ENCODE results near the gene MKI67. TPM values are rescaled to one million over a fixed set of nuclear protein-coding genes. Genes with fewer than 3 reads are reported as not detected.
A peak's percentile ranks its signal among the peaks of the same experiment; 100 is the strongest.

The MKI67 gene
- total RNA-seq, 2 donors from 2014 or later, result 0.41 to 2.7 TPM

GRCh38 chr10:128071417-128071782 is 54.8 kb downstream of the MKI67 start:
- ATAC-seq (ENCODE audit: insufficient number of reproducible peaks, low FRiP score, low read depth) (no peak), DNase-seq (ENCODE audit: low spot score) (no peak)
- H3K4me1 ChIP-seq (ENCODE audit: control insufficient read depth in 1 of 2, low read depth in 2 of 2), result no peaks in the 10 kb centered on the region
- no peak for TF ChIP-seq CTCF (IDR thresholded peaks at IDR 0.05)
- H3K27me3 ChIP-seq (replicated peaks; ENCODE audit: insufficient read depth), result no peaks in the 10 kb centered on the region
- no peak overlapping the region for H3K4me3 ChIP-seq
- H3K36me3 ChIP-seq, result peaks cover 26% of the 10 kb centered on the region
- H3K9me3 ChIP-seq, result no peaks in the 10 kb centered on the region
- H3K27ac ChIP-seq, result no peak overlapping the region

DNA sequence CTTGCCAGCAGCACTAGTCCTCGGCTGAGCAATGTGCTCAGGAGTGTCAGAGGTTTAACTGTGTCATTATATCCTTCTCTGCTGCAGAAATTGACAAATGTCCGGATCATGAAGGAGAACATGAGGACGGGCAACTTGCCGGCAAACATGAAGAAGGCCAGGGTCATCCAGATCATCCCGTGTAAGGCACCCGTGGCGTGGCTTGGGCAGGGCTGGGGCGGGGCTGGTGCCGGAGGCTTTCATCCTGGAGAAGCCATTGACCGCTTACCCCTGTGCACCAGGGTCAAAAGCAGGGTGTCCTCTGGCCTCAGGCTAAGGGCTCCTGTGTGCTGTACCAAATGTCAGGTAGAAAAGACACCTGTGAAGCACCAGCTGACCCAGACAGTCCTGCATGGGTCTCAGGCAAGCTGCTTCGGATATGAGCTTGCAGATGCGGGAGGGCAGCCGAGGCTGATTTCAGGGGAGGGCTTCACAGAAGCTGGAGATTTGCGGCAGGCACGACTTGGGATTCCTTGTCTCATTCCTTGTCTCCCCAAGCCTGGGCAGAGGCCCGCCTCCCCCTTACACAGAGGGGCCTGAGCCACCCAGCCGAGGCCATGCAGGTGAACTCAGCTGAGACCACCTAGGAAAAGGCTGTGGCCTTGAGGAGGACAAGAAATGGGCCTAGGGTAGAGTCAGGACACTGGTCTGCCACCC is 55.4 kb downstream of the MKI67 start:
- H3K4me1 ChIP-seq (ENCODE audit: control insufficient read depth in 1 of 2, low read depth in 2 of 2), result no peaks in the 10 kb centered on the region
- H3K4me3 ChIP-seq, result no peak overlapping the region
- H3K9me3 ChIP-seq, result no peaks in the 10 kb centered on the region
- ATAC-seq (ENCODE audit: insufficient number of reproducible peaks, low FRiP score, low read depth) (no peak), DNase-seq (ENCODE audit: low spot score) (no peak)
- H3K27me3 ChIP-seq (replicated peaks; ENCODE audit: insufficient read depth), result no peaks in the 10 kb centered on the region
- no peak for TF ChIP-seq CTCF (IDR thresholded peaks at IDR 0.05)
- no peak overlapping the region for H3K27ac ChIP-seq
- H3K36me3 ChIP-seq, result peaks cover 26% of the 10 kb centered on the region

DNA sequence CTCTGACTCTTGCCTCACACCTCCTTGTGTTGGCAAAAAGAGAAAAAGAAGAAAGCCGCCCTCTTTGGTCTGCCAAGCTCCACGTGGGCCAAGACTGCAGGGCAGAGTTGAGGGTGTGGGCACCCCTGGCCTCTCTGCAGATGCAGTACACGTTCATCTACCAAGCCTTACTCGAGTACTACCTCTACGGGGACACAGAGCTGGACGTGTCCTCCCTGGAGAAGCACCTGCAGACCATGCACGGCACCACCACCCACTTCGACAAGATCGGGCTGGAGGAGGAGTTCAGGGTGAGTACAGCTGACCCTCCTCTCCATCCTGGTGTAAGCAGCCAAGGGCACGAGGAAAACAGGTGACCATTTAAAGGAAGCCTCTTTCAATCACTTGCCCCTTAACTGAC is 56.1 kb downstream of the MKI67 start:
- no peak for TF ChIP-seq CTCF (IDR thresholded peaks at IDR 0.05)
- DNase-seq (ENCODE audit: low spot score) (no peak), ATAC-seq (ENCODE audit: insufficient number of reproducible peaks, low FRiP score, low read depth) (no peak)
- H3K9me3 ChIP-seq, result no peaks in the 10 kb centered on the region
- H3K4me1 ChIP-seq (ENCODE audit: control insufficient read depth in 1 of 2, low read depth in 2 of 2), result peaks cover under 1 to 7% of the 10 kb centered on the region in 2 donors
- no peak overlapping the region for H3K27ac ChIP-seq
- H3K27me3 ChIP-seq (replicated peaks; ENCODE audit: insufficient read depth), result no peaks in the 10 kb centered on the region
- no peak overlapping the region for H3K4me3 ChIP-seq
- H3K36me3 ChIP-seq, result peaks cover 26% of the 10 kb centered on the region

GRCh38 chr10:128069351-128070051 is 56.7 kb downstream of the MKI67 start:
- no peak for DNase-seq (ENCODE audit: low spot score)
- H3K36me3 ChIP-seq, result peaks cover 26% of the 10 kb centered on the region
- TF ChIP-seq CTCF (IDR thresholded peaks at IDR 0.05), result peak; percentile 88
- no peak overlapping the region for H3K27ac ChIP-seq
- ATAC-seq (ENCODE audit: insufficient number of reproducible peaks, low FRiP score, low read depth), result no peak
- H3K4me1 ChIP-seq (ENCODE audit: control insufficient read depth in 1 of 2, low read depth in 2 of 2), result peaks cover 4 to 13% of the 10 kb centered on the region in 2 donors
- H3K4me3 ChIP-seq, result no peak overlapping the region
- H3K27me3 ChIP-seq (replicated peaks; ENCODE audit: insufficient read depth), result no peaks in the 10 kb centered on the region
- no peaks in the 10 kb centered on the region for H3K9me3 ChIP-seq

- ATAC-seq (ENCODE audit: insufficient number of reproducible peaks, low FRiP score, low read depth), result no peak
Measured at GRCh38 chr10:128068398-128069285, 57.6 kb downstream of the MKI67 start.

More at GRCh38 chr10:128068398-128069285, 57.6 kb downstream of the MKI67 start:
- no peaks in the 10 kb centered on the region for H3K9me3 ChIP-seq
- peaks cover 23% of the 10 kb centered on the region for H3K36me3 ChIP-seq
- H3K4me3 ChIP-seq, result no peak overlapping the region
- no peak overlapping the region for H3K27ac ChIP-seq
- no peak for TF ChIP-seq CTCF (IDR thresholded peaks at IDR 0.05)
- H3K27me3 ChIP-seq (replicated peaks; ENCODE audit: insufficient read depth), result no peaks in the 10 kb centered on the region
- no peak for DNase-seq (ENCODE audit: low spot score)
- H3K4me1 ChIP-seq (ENCODE audit: control insufficient read depth in 1 of 2, low read depth in 2 of 2), result peaks cover 11 to 22% of the 10 kb centered on the region in 2 donors
